Activated CD4-positive, alpha-beta T cell treated with anti-CD3 and anti-CD28 coated beads, Interleukin-2, amount 50 U/mL, for 4 hours (primary cell): ENCODE measurements around the gene FHL2.

ENCODE experiments used
- DNase-seq, 2 experiments: peaks; one replicate each; pipeline ENCODE4 v3.0.0-alpha.2; 2020

Gene FHL2

GRCh38 chr2:105421053-105421452, 22.2 kb upstream of the FHL2 start:
- DNase-seq = no peak

DNA sequence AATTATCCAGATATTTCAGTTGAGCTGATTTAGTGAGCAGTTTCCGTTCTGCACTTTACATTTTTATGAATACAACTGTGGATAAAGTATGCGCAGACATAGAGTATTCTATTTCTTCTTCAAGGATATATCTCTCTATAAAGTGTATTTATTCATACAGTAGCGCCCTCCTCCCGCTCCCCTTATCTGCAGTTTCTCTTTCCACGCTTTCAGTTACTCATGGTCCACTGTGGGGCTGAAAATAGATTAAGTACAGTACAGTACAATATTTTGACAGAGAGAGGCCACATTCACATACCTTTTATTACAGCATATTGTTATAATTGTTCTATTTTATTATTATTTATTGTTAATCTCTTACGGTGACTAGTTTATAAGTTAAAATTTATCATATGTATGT, 19.7 kb upstream of the FHL2 start:
- DNase-seq = no peak

DNA sequence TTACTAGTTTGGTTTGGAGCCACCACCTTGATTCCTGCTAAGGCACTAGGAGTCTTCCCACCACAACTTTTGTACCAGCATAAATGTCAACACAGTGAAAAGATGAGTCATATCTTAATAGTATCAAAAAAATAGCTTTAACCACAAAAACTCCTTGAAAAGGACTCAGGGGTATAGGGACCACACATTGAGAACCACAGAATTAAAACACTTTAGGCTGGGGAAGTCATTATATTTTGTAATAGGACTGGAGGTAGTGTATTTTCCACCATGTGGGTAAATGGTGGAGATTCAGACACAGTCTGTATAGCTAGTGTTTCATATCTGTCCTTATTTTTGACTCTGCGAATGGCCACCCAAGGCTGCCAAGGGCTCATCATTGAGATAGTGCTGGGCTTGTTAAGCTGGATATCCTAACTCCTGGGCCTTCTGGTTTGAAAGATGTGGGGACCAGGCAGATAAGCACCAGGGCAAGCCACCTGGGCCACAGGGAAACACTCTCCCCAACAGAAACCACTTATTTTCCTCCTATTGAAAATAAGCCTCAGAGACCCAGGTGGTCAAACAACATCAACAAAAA, 19.1 kb upstream of the FHL2 start:
- DNase-seq = no peak

GRCh38 chr2:105416156-105416555, 17.3 kb upstream of the FHL2 start:
- DNase-seq = no peak

GRCh38 chr2:105415007-105415406, 16.2 kb upstream of the FHL2 start:
- DNase-seq = no peak

DNA sequence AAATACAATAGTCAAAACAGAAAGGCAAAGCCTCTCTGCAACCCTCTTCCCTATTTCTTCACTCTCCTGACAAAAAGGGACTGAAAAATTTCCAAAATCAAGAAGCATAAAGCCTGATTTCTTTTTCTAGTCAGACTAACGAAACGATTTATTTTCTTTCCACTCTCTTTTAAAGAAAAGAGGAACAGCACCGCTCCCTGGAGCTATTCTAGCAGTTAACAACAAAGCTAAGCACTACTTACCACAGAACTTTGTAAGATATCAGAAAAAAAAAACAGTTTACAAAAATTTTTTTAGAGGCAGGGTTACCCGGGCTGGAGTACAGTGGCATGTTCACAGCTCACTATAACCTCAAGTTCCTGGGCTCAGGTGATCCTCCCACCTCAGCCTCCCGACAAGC, 14.4 kb upstream of the FHL2 start:
- DNase-seq = no peak

GRCh38 chr2:105412584-105412983, 13.7 kb upstream of the FHL2 start:
- no peak for DNase-seq

- no peak for DNase-seq
Measured at GRCh38 chr2:105411720-105412407, 13.0 kb upstream of the FHL2 start.

- DNase-seq = no peak
Measured at GRCh38 chr2:105410554-105410953, 11.7 kb upstream of the FHL2 start.

DNA sequence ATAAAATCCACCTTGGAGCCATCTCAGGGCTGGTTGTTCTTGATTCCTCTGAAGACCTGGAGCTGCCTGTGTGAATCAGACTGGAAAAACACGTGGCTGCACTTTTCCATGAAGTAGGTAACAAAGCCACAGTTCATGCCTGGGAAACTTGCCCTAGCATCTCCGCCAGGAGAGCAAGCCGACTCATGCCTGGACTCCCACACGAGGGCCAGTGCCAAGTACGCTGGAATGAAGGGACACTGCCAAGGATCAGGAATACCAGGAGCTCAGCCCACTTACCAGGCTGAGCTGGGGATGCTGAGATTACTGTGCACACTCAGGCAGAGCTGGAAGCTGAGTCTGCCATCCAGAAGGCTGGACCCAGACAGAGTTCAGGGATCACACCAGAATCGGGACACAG, 10.9 kb upstream of the FHL2 start:
- DNase-seq = no peak

DNA sequence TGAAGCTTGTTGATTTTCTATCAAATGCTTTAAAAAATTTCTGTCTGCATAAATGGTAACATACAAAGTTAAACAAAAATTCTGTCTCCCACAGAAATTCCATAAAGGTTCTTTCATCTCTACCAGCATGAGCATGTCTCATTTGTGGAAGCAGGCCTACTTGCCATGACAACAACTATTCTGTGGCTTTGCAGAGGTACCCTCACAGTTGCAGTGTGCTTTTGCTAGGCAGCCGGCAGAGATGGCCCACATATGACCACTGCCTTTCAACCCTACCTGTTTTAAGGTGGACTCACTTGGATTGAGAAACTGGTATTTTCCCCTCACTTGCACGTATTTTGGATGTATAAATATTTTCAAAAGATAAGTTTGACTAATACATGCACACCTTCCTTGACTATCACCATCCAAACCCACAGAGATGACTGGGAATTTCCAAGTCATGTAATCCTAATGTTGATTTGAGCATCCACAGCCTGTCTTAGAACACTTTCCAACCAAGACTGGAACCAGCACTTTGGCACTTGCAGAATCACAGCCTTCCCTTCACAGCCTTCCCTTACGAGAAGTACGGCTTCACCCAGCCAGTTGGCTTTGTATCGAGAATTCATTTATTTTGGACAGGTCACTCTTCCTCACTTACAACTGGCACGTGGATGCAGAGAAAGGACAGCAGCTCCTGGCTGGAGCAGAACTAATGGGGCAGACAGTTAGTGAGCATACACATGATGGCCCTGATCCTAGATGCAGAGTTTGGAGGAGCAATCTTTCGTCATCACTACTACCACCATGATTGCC, 9.3 kb upstream of the FHL2 start:
- DNase-seq = no peak

- no peak for DNase-seq
Measured at GRCh38 chr2:105406221-105406620, 7.4 kb upstream of the FHL2 start.

- no peak for DNase-seq
Measured at GRCh38 chr2:105405291-105405690, 6.4 kb upstream of the FHL2 start.

DNA sequence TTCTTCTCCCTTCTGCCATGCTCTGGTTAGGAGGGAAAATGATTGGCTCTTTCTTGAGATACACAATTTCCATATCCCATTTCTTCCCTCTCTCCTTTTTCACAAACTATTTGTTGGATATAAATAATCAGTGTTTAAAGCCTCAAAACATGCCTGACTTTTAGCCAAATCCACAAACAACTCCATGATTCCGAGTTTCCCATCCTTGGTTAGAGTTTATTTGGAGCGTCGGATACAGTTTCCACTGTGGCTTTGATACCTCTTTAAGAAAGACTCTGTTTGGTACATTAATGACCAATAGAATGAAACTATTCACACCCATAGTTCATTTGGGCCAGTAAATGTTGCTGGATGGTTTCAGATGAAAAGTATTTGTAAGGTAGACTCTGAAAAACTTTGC, 5.9 kb upstream of the FHL2 start:
- no peak for DNase-seq

GRCh38 chr2:105403783-105404698, 5.2 kb upstream of the FHL2 start:
- DNase-seq = no peak

DNA sequence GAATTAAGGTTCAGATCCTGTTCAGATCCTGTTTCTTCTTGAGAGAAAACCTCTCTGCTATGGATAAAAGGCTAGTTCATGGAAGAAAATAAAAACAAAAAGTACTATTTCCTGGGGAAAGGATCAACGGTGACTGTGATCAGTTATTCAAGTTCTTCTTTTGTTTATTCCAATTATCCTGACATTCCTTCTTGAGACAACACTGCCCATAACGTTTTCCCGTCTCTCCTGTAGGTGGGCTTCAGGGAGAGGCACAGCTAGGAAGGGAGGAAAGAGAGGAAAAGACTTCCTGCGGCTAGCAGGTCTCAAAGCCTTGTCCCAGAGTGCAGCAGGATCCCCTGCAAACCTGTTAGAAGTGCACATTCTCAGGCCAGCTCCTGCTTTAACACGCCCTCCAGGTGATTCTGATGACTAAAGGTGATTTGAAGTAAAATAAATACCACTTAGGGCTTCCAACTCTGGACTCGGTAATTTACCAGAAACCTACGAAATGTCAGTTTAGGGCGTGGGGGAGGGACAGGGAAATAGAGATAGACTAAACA, 4.5 kb upstream of the FHL2 start:
- DNase-seq = no peak

DNA sequence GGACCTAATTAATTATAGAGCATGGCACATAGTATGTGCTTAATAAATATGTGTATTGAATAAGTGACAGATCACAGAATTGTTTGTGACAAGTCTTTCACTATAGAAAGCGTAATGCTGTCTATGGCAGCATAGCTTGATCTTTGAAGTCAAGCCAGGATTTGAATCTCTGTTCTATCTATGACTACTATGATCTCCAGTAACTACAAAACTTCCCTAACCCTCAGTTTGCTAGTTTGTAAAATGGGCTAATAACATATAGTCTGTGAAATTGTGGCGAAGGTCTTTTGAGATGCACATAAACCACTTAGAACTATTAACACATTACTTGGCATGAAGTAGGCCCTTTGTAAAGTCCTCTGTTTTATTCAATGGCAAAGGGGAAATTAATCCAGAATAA, 4.0 kb upstream of the FHL2 start:
- no peak for DNase-seq

DNA sequence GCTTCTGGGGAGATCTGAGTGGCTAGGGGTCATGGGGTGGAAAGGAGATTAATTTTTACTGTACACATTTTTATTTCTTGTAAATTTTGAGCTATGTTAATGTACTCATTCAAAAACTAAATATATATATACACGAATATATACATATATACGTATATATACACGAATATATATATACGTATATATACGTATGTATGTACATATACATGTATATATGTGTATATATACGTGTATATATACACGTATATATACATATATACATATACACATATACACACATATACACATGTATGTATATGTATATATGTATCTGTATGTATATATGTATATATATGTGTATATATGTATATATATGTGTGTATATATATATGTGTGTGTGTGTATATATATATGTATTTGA, 3.0 kb upstream of the FHL2 start:
- no peak for DNase-seq

DNA sequence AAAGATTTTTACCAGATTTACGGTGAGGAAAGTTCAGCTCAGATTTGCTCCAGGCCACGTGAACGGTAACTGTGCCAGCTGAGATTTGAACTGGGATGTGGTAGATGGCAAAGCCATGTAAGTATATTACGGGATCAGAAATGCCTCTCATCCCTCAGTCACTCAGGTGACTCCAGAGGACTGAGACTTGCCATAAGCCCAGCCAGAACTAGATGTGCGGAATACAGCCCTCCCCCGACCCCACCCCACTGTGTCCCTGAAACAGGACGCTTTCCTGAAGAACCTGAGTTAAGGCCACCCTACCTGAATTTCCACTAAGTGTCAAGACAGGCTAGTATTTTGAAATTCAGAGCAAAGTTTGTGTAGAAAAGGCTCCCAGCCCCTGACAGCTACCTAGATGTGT, 1.3 kb upstream of the FHL2 start:
- no peak for DNase-seq

GRCh38 chr2:105399207-105399861, 483 bp upstream of the FHL2 start:
- DNase-seq = no peak

GRCh38 chr2:105397953-105398335, 907 bp downstream of the FHL2 start:
- DNase-seq = no peak

DNA sequence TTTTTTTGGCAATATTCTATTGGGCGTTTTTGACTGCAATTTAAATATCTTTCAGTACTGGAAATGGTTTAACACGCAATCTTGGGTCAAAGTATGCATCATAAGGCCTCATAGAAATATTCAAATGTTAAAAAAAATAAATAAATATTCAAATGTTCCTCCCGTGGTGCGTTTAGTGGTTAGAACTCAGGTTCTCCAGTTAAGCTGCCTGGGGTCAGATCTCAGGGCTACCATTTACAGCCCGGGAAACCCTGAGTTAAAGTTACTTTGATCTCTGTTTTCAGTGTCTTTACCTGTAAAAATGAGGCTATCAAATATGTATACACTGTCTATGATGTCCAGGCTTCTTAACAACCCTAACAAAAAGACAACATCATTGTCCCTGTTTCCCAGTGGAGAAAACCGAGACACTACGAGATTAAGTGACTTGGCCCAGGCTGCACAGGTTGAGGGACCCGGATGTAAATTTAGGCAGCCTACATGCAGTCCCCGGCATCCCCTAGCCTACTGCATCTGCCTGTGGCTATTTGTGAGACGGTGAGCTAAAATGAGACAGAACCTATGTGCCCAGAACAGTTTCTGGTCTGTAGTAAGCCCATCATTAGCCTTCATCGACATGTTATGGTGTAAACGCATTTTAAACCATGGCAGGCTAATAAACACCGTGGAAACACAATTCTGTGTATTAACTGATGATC, 1.7 kb downstream of the FHL2 start:
- DNase-seq = no peak
